GM23338 (cell line): ENCODE data around the gene SLC13A3.

Source experiments
- NANOG ChIP-seq: IDR thresholded peaks from 2 replicates; pipeline ENCODE4 v1.6.1; 2016; ENCODE audit warnings: antibody characterized with exemption, borderline replicate concordance
- POLR2AphosphoS5 ChIP-seq: IDR thresholded peaks from 2 replicates; pipeline ENCODE4 v1.6.1; 2016; ENCODE audit warnings: antibody characterized with exemption, low read depth
- TF ChIP-seq, protein P1 (sequence below), 2 experiments: fragments of 200-600 bp in 1 of 2; sonication (generic) in 1 of 2; conservative IDR thresholded peaks; 2 replicates each; pipeline versions ENCODE4 v1.5.1 to v1.6.1; 2016 to 2017; ENCODE audit warnings: antibody characterized with exemption in 2 of 2, low read depth in 2 of 2, mild to moderate bottlenecking in 2 of 2, moderate library complexity in 1 of 2

DNA sequence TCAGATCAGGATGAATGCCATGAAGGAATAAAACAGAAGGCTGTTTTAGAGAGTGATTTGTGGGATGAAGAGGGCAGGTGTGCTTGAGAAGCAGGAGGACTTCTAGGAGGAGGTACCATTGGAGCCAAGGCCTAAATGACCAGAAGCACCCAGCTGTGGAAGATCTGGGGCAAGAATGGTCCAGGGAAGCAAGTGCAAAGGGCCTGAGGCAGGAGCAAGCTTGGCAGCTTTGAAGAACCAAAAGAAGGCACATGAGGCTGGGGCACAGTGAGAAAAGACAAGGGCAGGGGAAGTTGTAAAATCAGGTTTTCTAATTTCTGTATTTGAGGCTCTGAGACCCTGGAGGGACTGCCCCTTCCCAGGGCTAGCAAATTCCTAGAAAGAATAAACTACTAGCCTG, 9.8 kb downstream of the SLC13A3 start:
- TF ChIP-seq POLR2AphosphoS5 = no peak
- TF ChIP-seq, protein P1, sequence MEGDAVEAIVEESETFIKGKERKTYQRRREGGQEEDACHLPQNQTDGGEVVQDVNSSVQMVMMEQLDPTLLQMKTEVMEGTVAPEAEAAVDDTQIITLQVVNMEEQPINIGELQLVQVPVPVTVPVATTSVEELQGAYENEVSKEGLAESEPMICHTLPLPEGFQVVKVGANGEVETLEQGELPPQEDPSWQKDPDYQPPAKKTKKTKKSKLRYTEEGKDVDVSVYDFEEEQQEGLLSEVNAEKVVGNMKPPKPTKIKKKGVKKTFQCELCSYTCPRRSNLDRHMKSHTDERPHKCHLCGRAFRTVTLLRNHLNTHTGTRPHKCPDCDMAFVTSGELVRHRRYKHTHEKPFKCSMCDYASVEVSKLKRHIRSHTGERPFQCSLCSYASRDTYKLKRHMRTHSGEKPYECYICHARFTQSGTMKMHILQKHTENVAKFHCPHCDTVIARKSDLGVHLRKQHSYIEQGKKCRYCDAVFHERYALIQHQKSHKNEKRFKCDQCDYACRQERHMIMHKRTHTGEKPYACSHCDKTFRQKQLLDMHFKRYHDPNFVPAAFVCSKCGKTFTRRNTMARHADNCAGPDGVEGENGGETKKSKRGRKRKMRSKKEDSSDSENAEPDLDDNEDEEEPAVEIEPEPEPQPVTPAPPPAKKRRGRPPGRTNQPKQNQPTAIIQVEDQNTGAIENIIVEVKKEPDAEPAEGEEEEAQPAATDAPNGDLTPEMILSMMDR (conservative IDR thresholded peaks at IDR 0.05; ENCODE audit: low read depth in 2 of 2) = no peak
- TF ChIP-seq NANOG = no peak
